ENCODE data around the gene SH3GL1. TPM values are rescaled to one million over a fixed set of nuclear protein-coding genes. Genes with fewer than 3 reads are reported as not detected.

The SH3GL1 gene
- total RNA-seq, 1 donor from 2014 or later: 56.8 TPM

DNA sequence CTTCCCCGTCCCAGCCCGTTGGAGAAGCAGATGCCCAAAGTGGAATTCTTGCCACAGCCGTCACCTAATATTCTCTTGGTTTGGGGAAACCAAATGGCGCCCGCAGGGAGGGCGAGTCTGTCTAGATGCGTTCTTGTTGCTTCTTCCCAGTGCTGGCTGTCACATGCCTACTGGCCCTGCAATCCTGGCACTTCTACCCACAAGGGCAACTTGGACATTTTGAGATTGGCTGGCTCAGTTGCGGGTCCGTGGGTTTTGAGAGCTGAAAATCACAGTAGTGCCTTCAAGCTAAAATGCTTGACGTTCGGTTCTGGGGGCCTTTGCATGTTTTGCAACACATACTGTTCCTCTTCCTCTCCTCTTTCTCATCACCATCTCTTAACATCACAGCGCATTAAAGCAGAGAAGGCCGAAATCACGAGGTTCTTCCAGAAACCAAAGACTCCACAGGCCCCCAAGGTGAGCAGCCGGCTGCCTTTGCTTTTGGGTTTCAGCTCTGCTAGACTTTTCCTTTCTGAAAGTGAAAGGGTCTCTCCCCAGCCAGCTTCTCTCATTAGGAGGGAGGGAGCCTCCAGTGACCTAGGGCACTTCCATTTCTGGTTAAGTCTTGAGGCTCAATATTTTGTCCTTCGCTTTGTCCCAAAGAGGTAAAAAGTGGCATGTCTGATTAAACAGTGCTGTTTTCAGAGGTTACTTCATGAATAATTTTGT, 23.2 kb upstream of the SH3GL1 start:
- no peak overlapping the region for H3K4me3 Mint-ChIP-seq
- peaks cover 3% of the 10 kb centered on the region for H3K4me1 Mint-ChIP-seq
- H3K27me3 Mint-ChIP-seq: no peaks in the 10 kb centered on the region
- no peak for DNase-seq
- peak overlapping the region; percentile 16 for H3K27ac Mint-ChIP-seq
- H3K9me3 Mint-ChIP-seq: no peaks in the 10 kb centered on the region
- intact Hi-C loops (cut with micrococcal nuclease): no loop called here
- peaks cover 29% of the 10 kb centered on the region for H3K36me3 Mint-ChIP-seq (ENCODE audit: low read depth)

- Mint-ChIP-seq H3K27me3 (no peaks in the 10 kb centered on the region), H3K4me1 (peaks cover 3% of the 10 kb centered on the region), H3K36me3 (ENCODE audit: low read depth) (peaks cover 33% of the 10 kb centered on the region), H3K9me3 (no peaks in the 10 kb centered on the region), H3K4me3 (no peak overlapping the region), H3K27ac (no peak overlapping the region)
- intact Hi-C loops (cut with micrococcal nuclease): no loop called here
- no peak for DNase-seq
Measured at GRCh38 chr19:4416268-4416667, 15.9 kb upstream of the SH3GL1 start.

- DNase-seq: no peak
- peaks cover 33% of the 10 kb centered on the region for H3K36me3 Mint-ChIP-seq (ENCODE audit: low read depth)
- H3K9me3 Mint-ChIP-seq: no peaks in the 10 kb centered on the region
- H3K27me3 Mint-ChIP-seq: no peaks in the 10 kb centered on the region
- H3K4me1 Mint-ChIP-seq: peaks cover 3% of the 10 kb centered on the region
- no peak overlapping the region for H3K4me3 Mint-ChIP-seq
- intact Hi-C loops (cut with micrococcal nuclease): no loop called here
- no peak overlapping the region for H3K27ac Mint-ChIP-seq
Measured at GRCh38 chr19:4415352-4415751, 15.0 kb upstream of the SH3GL1 start.

DNA sequence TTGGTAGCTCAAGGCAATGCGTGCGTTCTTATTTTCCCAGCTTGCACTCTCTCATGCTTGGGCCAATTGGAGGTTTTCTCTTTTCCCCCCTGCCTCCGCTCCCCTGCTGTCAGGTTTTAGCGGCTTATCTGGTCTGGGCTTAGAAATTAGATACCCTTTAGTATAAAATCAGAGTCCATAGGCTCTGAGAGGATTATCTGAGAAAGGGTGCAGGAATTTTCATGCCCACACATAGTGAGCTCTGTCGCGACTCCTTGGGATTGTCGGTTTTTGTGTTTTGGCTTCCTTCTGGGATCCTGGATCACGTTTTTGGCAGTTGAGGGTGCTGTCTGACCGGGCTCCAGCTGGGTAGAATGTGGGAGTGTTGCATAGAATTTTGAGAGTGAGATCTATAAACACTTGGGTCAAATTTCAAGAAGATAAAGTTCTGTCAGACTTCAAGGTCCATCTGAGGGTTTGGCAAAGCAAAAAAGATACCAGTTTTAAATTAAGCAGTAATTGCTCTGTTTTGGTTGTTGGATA, 14.5 kb upstream of the SH3GL1 start:
- no peak for DNase-seq
- Mint-ChIP-seq H3K36me3 (ENCODE audit: low read depth) (peaks cover 34% of the 10 kb centered on the region), H3K4me1 (peaks cover 3% of the 10 kb centered on the region), H3K9me3 (no peaks in the 10 kb centered on the region), H3K27me3 (no peaks in the 10 kb centered on the region), H3K27ac (no peak overlapping the region), H3K4me3 (no peak overlapping the region)
- intact Hi-C loops (cut with micrococcal nuclease): no loop called here

DNA sequence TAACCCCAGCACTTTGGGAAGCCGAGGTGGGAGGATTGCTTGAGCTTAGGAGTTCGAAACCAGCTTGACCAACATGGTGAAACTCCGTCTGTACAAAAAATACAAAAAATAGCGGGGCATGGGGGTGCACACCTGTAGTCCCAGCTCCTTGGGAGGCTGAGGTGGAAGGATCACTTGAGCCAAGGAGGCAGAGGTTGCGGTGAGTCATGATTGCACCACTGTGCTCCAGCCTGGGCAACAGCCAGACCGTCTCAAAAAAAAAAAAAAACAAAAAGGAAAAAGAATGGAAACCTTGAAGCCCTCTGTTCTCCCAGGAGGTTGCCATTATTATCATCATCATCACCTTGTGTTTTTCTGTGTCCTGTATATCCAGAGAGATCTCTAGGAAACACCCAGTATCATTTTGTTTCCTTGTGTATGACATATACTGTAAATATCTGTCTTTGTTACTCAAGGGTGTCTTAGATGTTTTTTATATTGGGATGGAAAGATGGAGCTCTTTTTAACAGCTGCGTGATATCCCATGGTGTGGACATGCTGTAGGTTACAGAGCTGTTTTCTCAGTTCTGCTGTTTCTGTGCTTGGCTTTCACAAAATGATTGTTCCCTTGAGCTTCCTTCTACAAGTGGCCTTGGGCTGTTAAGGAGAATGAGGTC, 13.9 kb upstream of the SH3GL1 start:
- no peak for DNase-seq
- Mint-ChIP-seq H3K27ac (no peak overlapping the region), H3K9me3 (no peaks in the 10 kb centered on the region), H3K4me3 (no peak overlapping the region), H3K36me3 (ENCODE audit: low read depth) (peaks cover 36% of the 10 kb centered on the region), H3K27me3 (no peaks in the 10 kb centered on the region), H3K4me1 (peaks cover 3% of the 10 kb centered on the region)
- intact Hi-C loops (cut with micrococcal nuclease): no loop called here

GRCh38 chr19:4413588-4413987, 13.2 kb upstream of the SH3GL1 start:
- no peaks in the 10 kb centered on the region for H3K9me3 Mint-ChIP-seq
- H3K27ac Mint-ChIP-seq: no peak overlapping the region
- DNase-seq: no peak
- H3K36me3 Mint-ChIP-seq (ENCODE audit: low read depth): peaks cover 42% of the 10 kb centered on the region
- H3K4me1 Mint-ChIP-seq: peaks cover 3% of the 10 kb centered on the region
- H3K27me3 Mint-ChIP-seq: no peaks in the 10 kb centered on the region
- intact Hi-C loops (cut with micrococcal nuclease): no loop called here
- H3K4me3 Mint-ChIP-seq: no peak overlapping the region

- peaks cover 50% of the 10 kb centered on the region for H3K36me3 Mint-ChIP-seq (ENCODE audit: low read depth)
- intact Hi-C loops (cut with micrococcal nuclease): no loop called here
Measured at GRCh38 chr19:4409123-4409933, 9.0 kb upstream of the SH3GL1 start.

DNA sequence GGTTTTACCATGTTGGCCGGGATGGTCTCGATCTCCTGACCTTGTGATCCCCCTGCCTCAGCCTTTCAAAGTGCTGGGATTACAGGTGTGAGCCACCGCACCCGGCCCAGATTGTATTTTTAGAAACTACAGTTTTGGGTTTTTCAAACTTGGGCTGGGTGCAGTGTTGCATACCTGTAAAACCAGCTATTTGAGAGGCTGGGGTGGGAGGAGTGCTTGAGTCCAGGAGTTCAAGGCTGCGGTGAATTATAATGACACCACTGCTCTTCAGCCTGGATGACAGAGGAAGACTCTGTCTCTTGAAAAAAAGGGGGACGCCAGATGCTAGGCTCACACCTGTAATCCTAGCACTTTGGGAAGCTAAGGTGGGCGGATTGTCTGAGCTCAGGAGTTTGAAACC, 6.3 kb upstream of the SH3GL1 start:
- no peak overlapping the region for H3K27ac Mint-ChIP-seq
- DNase-seq: no peak
- no peak overlapping the region for H3K4me3 Mint-ChIP-seq
- no peaks in the 10 kb centered on the region for H3K9me3 Mint-ChIP-seq
- H3K36me3 Mint-ChIP-seq (ENCODE audit: low read depth): peaks cover 41% of the 10 kb centered on the region
- intact Hi-C loops (cut with micrococcal nuclease): no loop called here
- peaks cover 25% of the 10 kb centered on the region for H3K4me1 Mint-ChIP-seq
- no peaks in the 10 kb centered on the region for H3K27me3 Mint-ChIP-seq

More at GRCh38 chr19:4409123-4409933, 9.0 kb upstream of the SH3GL1 start:
- H3K27ac Mint-ChIP-seq: no peak overlapping the region
- no peaks in the 10 kb centered on the region for H3K9me3 Mint-ChIP-seq
- no peak for DNase-seq
- H3K27me3 Mint-ChIP-seq: no peaks in the 10 kb centered on the region
- H3K4me1 Mint-ChIP-seq: peaks cover 12% of the 10 kb centered on the region
- no peak overlapping the region for H3K4me3 Mint-ChIP-seq

DNA sequence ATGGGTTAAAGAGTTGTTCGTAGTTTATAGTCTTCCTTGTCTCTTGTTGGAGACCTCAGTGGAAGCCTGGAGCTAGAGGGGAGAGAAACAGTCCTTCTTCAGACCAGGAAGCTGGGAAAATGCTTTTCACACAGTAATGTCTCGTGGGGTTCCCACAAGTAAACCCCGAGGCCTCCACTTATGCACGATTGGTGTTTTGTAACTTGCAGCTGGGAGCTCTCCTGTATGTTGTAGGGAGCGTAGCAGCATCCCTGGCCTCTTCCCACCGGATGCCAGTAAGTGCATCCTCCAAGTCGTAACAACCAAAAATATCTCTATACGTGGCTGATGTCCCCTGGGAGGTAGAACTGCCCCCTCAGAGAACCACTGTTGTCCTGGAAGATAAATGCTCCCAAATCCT, 5.6 kb upstream of the SH3GL1 start:
- Mint-ChIP-seq H3K27ac (no peak overlapping the region), H3K36me3 (ENCODE audit: low read depth) (peaks cover 41% of the 10 kb centered on the region), H3K27me3 (no peaks in the 10 kb centered on the region), H3K9me3 (no peaks in the 10 kb centered on the region), H3K4me3 (no peak overlapping the region), H3K4me1 (peaks cover 31% of the 10 kb centered on the region)
- intact Hi-C loops (cut with micrococcal nuclease): no loop called here
- no peak for DNase-seq

- intact Hi-C loops (cut with micrococcal nuclease): loop anchor here (5.0 kb wide), 1 partner anchor 69 kb away; the partner anchor contains the start of gene HDGFL2
- DNase-seq: peak; percentile 67
- Mint-ChIP-seq H3K4me1 (peaks cover 42% of the 10 kb centered on the region), H3K9me3 (no peaks in the 10 kb centered on the region), H3K4me3 (peak overlapping the region; percentile 98), H3K36me3 (ENCODE audit: low read depth) (peaks cover 34% of the 10 kb centered on the region), H3K27ac (peak overlapping the region; percentile 91), H3K27me3 (no peaks in the 10 kb centered on the region)
Measured at GRCh38 chr19:4403005-4403761, 2.8 kb upstream of the SH3GL1 start.

GRCh38 chr19:4402171-4403004, 2.0 kb upstream of the SH3GL1 start, which contains the start of gene CHAF1A:
Gene CHAF1A (plus strand): TSS chr19:4402640. CDS start chr19:4402763, 123 bp downstream.
- peaks cover 44% of the 10 kb centered on the region for H3K4me1 Mint-ChIP-seq
- intact Hi-C loops (cut with micrococcal nuclease): loop anchor here (1.0 to 5.0 kb wide), 4 partner anchors 55 to 155 kb away; partner anchors contain the start of genes HDGFL2, UBXN6 and YJU2
- peak within 1 kb of the TSS; percentile 98 for H3K4me3 Mint-ChIP-seq
- H3K27me3 Mint-ChIP-seq: no peaks in the 10 kb centered on the region
- H3K9me3 Mint-ChIP-seq: no peaks in the 10 kb centered on the region
- peaks cover 35% of the 10 kb centered on the region for H3K36me3 Mint-ChIP-seq (ENCODE audit: low read depth)
- DNase-seq: peak; percentile 100
- H3K27ac Mint-ChIP-seq: peak within 1 kb of the TSS; percentile 94

DNA sequence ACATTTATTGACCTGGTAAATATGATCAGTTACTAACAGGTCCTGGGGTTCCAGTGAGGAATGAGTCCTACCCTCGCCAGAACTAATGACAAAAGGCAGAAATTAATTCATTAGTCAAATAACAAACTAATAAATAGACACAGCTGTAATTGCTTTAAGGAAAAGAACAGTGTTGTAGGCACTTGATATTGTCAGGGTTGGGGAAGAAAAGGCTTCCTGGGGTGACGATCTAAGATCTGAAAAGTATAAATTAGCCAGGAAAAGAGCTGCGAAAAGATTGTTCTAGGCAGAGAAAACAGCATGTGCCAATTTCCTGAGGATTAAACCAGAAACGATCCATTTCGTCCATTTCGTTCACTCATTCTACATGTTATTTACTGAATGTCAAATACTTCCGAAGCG, 1.4 kb upstream of the SH3GL1 start:
- peak; percentile 59 for DNase-seq
- H3K9me3 Mint-ChIP-seq: no peaks in the 10 kb centered on the region
- intact Hi-C loops (cut with micrococcal nuclease): loop anchor here (1.0 to 5.0 kb wide), 4 partner anchors 56 to 154 kb away; partner anchors contain the start of genes HDGFL2, UBXN6 and YJU2
- peak overlapping the region; percentile 94 for H3K27ac Mint-ChIP-seq
- peak overlapping the region; percentile 98 for H3K4me3 Mint-ChIP-seq
- no peaks in the 10 kb centered on the region for H3K27me3 Mint-ChIP-seq
- H3K36me3 Mint-ChIP-seq (ENCODE audit: low read depth): peaks cover 36% of the 10 kb centered on the region
- H3K4me1 Mint-ChIP-seq: peaks cover 50% of the 10 kb centered on the region

Data from activated CD4-positive, alpha-beta T cell treated with anti-CD3 and anti-CD28 coated beads, Interleukin-2, amount 10 ng/mL, durations not matched to agents 24 days and 14 days (primary cell).